GM12865 (cell line): Measurements from ENCODE around the gene SALL1.

Experiments
- DNase-seq: peaks from one replicate; pipeline ENCODE4 v3.0.0; 2010; ENCODE audit warnings: low read depth
- H3K4me3 ChIP-seq: 2 replicates; pipeline ENCODE4 v1.5.1; 2011; ENCODE audit warnings: mild to moderate bottlenecking, low read depth, low read length, control low read depth
- CTCF ChIP-seq: IDR thresholded peaks from 2 replicates; pipeline ENCODE4 v1.5.1; 2011; ENCODE audit warnings: low read length, control low read depth, low read depth, inconsistent platforms; ENCODE audit not compliant: insufficient read depth; ENCODE audit errors: missing control alignments

Gene SALL1

GRCh38 chr16:51154271-51155171, 3.5 kb upstream of the SALL1 start:
- DNase-seq = no peak
- no peak for TF ChIP-seq CTCF
- no peak overlapping the region for H3K4me3 ChIP-seq

GRCh38 chr16:51153577-51154031, 2.5 kb upstream of the SALL1 start:
- TF ChIP-seq CTCF = no peak
- H3K4me3 ChIP-seq = no peak overlapping the region
- DNase-seq = no peak

GRCh38 chr16:51152691-51153576, 1.9 kb upstream of the SALL1 start:
- DNase-seq = no peak
- no peak for TF ChIP-seq CTCF
- H3K4me3 ChIP-seq = no peak overlapping the region

GRCh38 chr16:51151961-51152663, 1.0 kb upstream of the SALL1 start:
- no peak for TF ChIP-seq CTCF
- H3K4me3 ChIP-seq = no peak overlapping the region

GRCh38 chr16:51151435-51151960, 428 bp upstream of the SALL1 start:
- no peak for TF ChIP-seq CTCF
- no peak for DNase-seq
- H3K4me3 ChIP-seq = no peak overlapping the region

More at GRCh38 chr16:51151961-51152663, 1.0 kb upstream of the SALL1 start:
- no peak for DNase-seq

- DNase-seq = no peak
- no peak for TF ChIP-seq CTCF
- no peak overlapping the region for H3K4me3 ChIP-seq
These were observed 744 bp downstream of the SALL1 start for GRCh38 chr16:51150165-51150887.
